HepG2 (cell line): ENCODE data around the gene TOLLIP. TPM values are rescaled to one million over a fixed set of nuclear protein-coding genes. Genes with fewer than 3 reads are reported as not detected.

Source experiments
- ATAC-seq: fragments of 200-7000 bp; cut with Tn5 transposase; 3 replicates; pipeline ENCODE4 v1.9.1; 2020; ENCODE audit warnings: mild to moderate bottlenecking, moderate library complexity
- BruUV-seq: library from RNA; stranded (reverse); fragments of 400-500 nt; replicated peaks from 2 replicates; lab custom pipeline; 2021; lab: Mats Ljungman, UMichigan
- CTCF ChIA-PET: fragments of 300-600 bp; formaldehyde crosslinking; extraction: SDS; loops from one replicate; lab custom pipeline; 2021; ENCODE audit warnings: low total read pairs, inconsistent platforms, low intra/inter-chr PET ratio; lab: Yijun Ruan, JAX
- POLR2A ChIA-PET: fragments of 350-600 bp; sonication (Branson Sonifier 250); formaldehyde crosslinking; loops from one replicate; lab custom pipeline; 2020; ENCODE audit warnings: antibody characterized with exemption, inconsistent platforms; lab: Yijun Ruan, JAX
- DNase-seq: peaks from one replicate; pipeline ENCODE4 v3.0.0-alpha.2; 2015; ENCODE audit warnings: low spot score
- FAIRE-seq: peaks from 3 replicates; lab custom pipeline; 2011; peaks lifted over from hg19 to GRCh38; lab: Jason Lieb, UNC
- H2AFZ ChIP-seq: one replicate; pipeline ENCODE4 v1.6.1; 2011; ENCODE audit warnings: low read length, inconsistent platforms
- H3K27ac ChIP-seq: fragments of 300-600 bp; 3 replicates; pipeline ENCODE4 v1.8.0; 2011; ENCODE audit warnings: mixed run types, mild to moderate bottlenecking, mixed read lengths, low read length, inconsistent platforms; ENCODE audit not compliant: insufficient read depth; ENCODE audit errors: extremely low read length
- H3K27me3 ChIP-seq, 2 experiments: fragments of 200-600 bp in 1 of 2; 2 replicates in 1 of 2; 3 replicates in 1 of 2; pipeline versions ENCODE4 v1.6.0 to v1.8.0; 2011; ENCODE audit warnings: low read length in 2 of 2, mild to moderate bottlenecking in 2 of 2, moderate library complexity in 2 of 2, inconsistent platforms in 1 of 2; ENCODE audit not compliant: insufficient read depth in 2 of 2, control insufficient read depth in 1 of 2
- H3K36me3 ChIP-seq, 2 experiments: fragments of 200-600 bp in 1 of 2; replicated peaks in 1 of 2; 2 replicates in 1 of 2; 3 replicates in 1 of 2; pipeline versions ENCODE4 v1.5.1 to v1.8.0; 2011; ENCODE audit warnings: low read length in 2 of 2, inconsistent platforms in 1 of 2; ENCODE audit not compliant: insufficient read depth in 2 of 2, control insufficient read depth in 1 of 2
- H3K4me1 ChIP-seq: 2 replicates; pipeline ENCODE4 v1.5.1; 2012; ENCODE audit warnings: low read length, inconsistent platforms; ENCODE audit not compliant: insufficient read depth
- H3K4me2 ChIP-seq: 2 replicates; pipeline ENCODE4 v1.6.0; 2011; ENCODE audit warnings: low read depth, low read length, inconsistent platforms
- H3K4me3 ChIP-seq, 3 experiments: fragments of 200-600 bp in 1 of 3; sonication (generic), shearing (Covaris generic) in 1 of 3; replicated peaks in 1 of 3; 2 replicates each; pipeline ENCODE4 v1.5.1; 2011 to 2016; ENCODE audit warnings: low read length in 3 of 3, inconsistent platforms in 2 of 3, low read depth in 2 of 3, mild to moderate bottlenecking in 2 of 3, control low read depth in 1 of 3, mixed read lengths in 1 of 3; ENCODE audit not compliant: insufficient read depth in 1 of 3
- H3K79me2 ChIP-seq: one replicate; pipeline ENCODE4 v1.6.1; 2011; ENCODE audit warnings: low read length, inconsistent platforms; ENCODE audit not compliant: insufficient read depth
- H3K9ac ChIP-seq: 2 replicates; pipeline ENCODE4 v1.6.0; 2011; ENCODE audit warnings: mild to moderate bottlenecking, low read depth, low read length, inconsistent platforms; ENCODE audit not compliant: insufficient read depth
- H3K9me3 ChIP-seq: 2 replicates; pipeline ENCODE4 v1.5.1; 2012; ENCODE audit warnings: mild to moderate bottlenecking, low read length
- H4K20me1 ChIP-seq: 2 replicates; pipeline ENCODE4 v1.6.0; 2011; ENCODE audit warnings: inconsistent platforms, mild to moderate bottlenecking, low read length, moderate library complexity; ENCODE audit not compliant: insufficient read depth
- RARA ChIP-seq: IDR thresholded peaks from 2 replicates; pipeline ENCODE4 v1.6.1; 2016; ENCODE audit warnings: missing genetic modification reagents, missing compliant biosample characterization
- RARG ChIP-seq: sonication (generic); formaldehyde crosslinking; IDR thresholded peaks from 2 replicates; pipeline ENCODE4 v1.4.0; 2020; ENCODE audit warnings: low read depth, mild to moderate bottlenecking, missing genetic modification reagents
- TCF12 ChIP-seq, 2 experiments: fragments of 450-650 bp in 1 of 2; sonication (generic) in 1 of 2; formaldehyde crosslinking in 1 of 2; IDR thresholded peaks; 2 replicates each; pipeline versions ENCODE4 v1.6.1 to v1.8.0; 2017 to 2022; ENCODE audit warnings: antibody characterized with exemption in 1 of 2, mild to moderate bottlenecking in 1 of 2, missing genetic modification reagents in 1 of 2, moderate library complexity in 1 of 2
- TMF1 ChIP-seq: sonication (generic); formaldehyde crosslinking; IDR thresholded peaks from 2 replicates; pipeline ENCODE4 v1.8.1; 2022; ENCODE audit warnings: low read depth, missing genetic modification reagents
- ZNF441 ChIP-seq: sonication (generic); formaldehyde crosslinking; IDR thresholded peaks from 2 replicates; pipeline ENCODE4 v1.7.0; 2021; ENCODE audit warnings: missing genetic modification reagents, borderline replicate concordance
- ZNF883 ChIP-seq: sonication (generic); formaldehyde crosslinking; IDR thresholded peaks from 2 replicates; pipeline ENCODE4 v1.5.1; 2020; ENCODE audit warnings: mild to moderate bottlenecking, missing genetic modification reagents; ENCODE audit errors: not compliant biosample characterization
- WGBS: methylation state at CpG from one replicate; pipeline ENCODE4 v1.1.6; 2017; ENCODE audit warnings: low lambda C conversion rate; 5-methylcytosine and 5-hydroxymethylcytosine counted together
- in situ Hi-C: cut with HindIII; loops from 2 replicates; pipeline ENCODE4 v1.10.0; 2017; ENCODE audit warnings: low pct_unique_long_range_greater_than_20kb; ENCODE audit not compliant: extremely low pct_ligation_motif_present
- intact Hi-C: fragments of 100-400 bp; cut with micrococcal nuclease; formaldehyde crosslinking; loops from one replicate; pipeline ENCODE4 v1.10.0; 2022; ENCODE audit not compliant: unreplicated experiment
- polyA plus RNA-seq, 8 experiments: library from polyadenylated mRNA; depleted of rRNA in 3 of 8; stranded (reverse) in 7 of 8; unstranded in 1 of 8; fragments of >200 nt; fragmentation: Illumina TruSeq in 4 of 8; extraction: Trizol in 4 of 8; gene quantifications; 2 replicates each; pipeline versions ENCODE4 v1.2.1 to v1.2.3, GENCODE V29; 2011 to 2016; ENCODE audit warnings: low read depth in 4 of 8, missing spikeins in 1 of 8, mixed read lengths in 1 of 8; ENCODE audit not compliant: insufficient read depth in 1 of 8
- total RNA-seq, 5 experiments: library from RNA; depleted of rRNA; stranded (reverse); fragments of >200 nt; fragmentation: Illumina TruSeq; extraction: Trizol; gene quantifications; 2 replicates each; pipeline ENCODE4 v1.2.3, GENCODE V29; 2016; ENCODE audit warnings: low read depth in 1 of 5
- TF ChIP-seq, protein P1 (sequence below): sonication (generic); formaldehyde crosslinking; IDR thresholded peaks from 2 replicates; pipeline ENCODE4 v1.4.0; 2020; ENCODE audit warnings: mild to moderate bottlenecking, missing genetic modification reagents, borderline replicate concordance
- TF ChIP-seq, protein P2 (sequence below): sonication (generic); formaldehyde crosslinking; IDR thresholded peaks from 2 replicates; pipeline ENCODE4 v1.8.0; 2022; ENCODE audit warnings: missing genetic modification reagents, low read depth, mild to moderate bottlenecking, borderline replicate concordance

TOLLIP gene
- total and polyA plus RNA-seq, 2 of the 13 experiments (the other 11 are each of a cell fraction or from before 2014, with no cell fraction given) = 25.9 to 47.5 TPM

DNA sequence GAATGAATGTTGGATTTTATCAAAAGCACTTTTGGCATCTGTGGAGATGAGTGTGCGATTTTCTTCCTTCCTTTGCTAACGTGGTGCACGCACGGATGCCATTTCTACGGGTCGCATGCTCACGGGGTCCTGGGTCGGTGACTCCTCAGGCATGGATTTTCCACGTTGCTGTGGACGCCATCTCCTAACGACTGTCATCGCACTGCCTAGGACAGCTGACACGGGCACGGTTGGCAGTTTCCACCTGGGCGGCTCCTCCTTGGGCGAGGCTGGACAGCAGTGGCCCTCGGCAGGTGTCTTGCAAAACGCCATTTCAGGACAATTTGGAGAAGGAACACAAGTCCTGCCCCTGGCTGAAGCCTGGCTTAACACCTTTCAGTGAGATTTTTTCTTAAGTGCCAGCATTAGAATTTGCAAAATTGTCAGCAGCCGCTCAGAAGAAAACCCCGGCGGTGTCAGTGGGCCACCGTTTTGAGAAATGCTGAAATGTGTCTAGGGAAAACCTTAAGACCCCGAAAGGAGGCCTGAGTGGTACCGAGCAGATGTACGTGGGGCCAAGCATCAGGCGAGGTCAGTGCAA is 34.7 kb upstream of the TOLLIP start:
- TF ChIP-seq RARG (no peak), ZNF441 (no peak), TCF12 (IDR thresholded peaks at IDR 0.05) (no peak), TCF12 (CRISPR knock-in tag; IDR thresholded peaks at IDR 0.05) (no peak), RARA (CRISPR knock-in tag) (no peak), TMF1 (CRISPR knock-in tag) (no peak), ZNF883 (CRISPR knock-in tag) (no peak)
- TF ChIP-seq, protein P1, sequence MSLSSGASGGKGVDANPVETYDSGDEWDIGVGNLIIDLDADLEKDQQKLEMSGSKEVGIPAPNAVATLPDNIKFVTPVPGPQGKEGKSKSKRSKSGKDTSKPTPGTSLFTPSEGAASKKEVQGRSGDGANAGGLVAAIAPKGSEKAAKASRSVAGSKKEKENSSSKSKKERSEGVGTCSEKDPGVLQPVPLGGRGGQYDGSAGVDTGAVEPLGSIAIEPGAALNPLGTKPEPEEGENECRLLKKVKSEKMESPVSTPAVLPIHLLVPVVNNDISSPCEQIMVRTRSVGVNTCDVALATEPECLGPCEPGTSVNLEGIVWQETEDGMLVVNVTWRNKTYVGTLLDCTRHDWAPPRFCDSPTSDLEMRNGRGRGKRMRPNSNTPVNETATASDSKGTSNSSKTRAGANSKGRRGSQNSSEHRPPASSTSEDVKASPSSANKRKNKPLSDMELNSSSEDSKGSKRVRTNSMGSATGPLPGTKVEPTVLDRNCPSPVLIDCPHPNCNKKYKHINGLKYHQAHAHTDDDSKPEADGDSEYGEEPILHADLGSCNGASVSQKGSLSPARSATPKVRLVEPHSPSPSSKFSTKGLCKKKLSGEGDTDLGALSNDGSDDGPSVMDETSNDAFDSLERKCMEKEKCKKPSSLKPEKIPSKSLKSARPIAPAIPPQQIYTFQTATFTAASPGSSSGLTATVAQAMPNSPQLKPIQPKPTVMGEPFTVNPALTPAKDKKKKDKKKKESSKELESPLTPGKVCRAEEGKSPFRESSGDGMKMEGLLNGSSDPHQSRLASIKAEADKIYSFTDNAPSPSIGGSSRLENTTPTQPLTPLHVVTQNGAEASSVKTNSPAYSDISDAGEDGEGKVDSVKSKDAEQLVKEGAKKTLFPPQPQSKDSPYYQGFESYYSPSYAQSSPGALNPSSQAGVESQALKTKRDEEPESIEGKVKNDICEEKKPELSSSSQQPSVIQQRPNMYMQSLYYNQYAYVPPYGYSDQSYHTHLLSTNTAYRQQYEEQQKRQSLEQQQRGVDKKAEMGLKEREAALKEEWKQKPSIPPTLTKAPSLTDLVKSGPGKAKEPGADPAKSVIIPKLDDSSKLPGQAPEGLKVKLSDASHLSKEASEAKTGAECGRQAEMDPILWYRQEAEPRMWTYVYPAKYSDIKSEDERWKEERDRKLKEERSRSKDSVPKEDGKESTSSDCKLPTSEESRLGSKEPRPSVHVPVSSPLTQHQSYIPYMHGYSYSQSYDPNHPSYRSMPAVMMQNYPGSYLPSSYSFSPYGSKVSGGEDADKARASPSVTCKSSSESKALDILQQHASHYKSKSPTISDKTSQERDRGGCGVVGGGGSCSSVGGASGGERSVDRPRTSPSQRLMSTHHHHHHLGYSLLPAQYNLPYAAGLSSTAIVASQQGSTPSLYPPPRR (CRISPR knock-in tag) = no peak
- TF ChIP-seq, protein P2, sequence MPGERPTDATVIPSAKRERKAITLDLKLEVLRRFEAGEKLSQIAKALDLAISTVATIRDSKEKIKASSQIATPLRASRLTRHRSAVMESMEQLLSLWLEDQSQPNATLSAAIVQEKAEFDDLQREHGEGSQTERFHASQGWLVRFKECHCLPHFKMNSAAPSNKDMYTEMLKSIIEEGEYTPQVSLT = no peak
- POLR2A ChIA-PET = no interaction called here

More for the DNA sequence above, 34.7 kb upstream of the TOLLIP start:
- Histone ChIP-seq H3K9ac (no peak overlapping the region), H2AFZ (no peak overlapping the region), H3K9me3 (no peaks in the 10 kb centered on the region), H3K4me2 (no peak overlapping the region), H3K27me3 (peaks cover 7 to 40% of the 10 kb centered on the region in 2 experiments), H3K27ac (no peak overlapping the region), H3K4me1 (no peaks in the 10 kb centered on the region), H4K20me1 (no peaks in the 10 kb centered on the region), H3K79me2 (no peaks in the 10 kb centered on the region), H3K4me3 (no peak overlapping the region), H3K36me3 (no peaks in the 10 kb centered on the region)
- 58% methylated on average over 22 of the region's 26 CpGs for WGBS
- FAIRE-seq (no peak), ATAC-seq (no peak), DNase-seq (no peak)
- intact Hi-C loops (no loop called here), in situ Hi-C loops (no loop called here)
- BruUV-seq = no TSS peak
- CTCF ChIA-PET = no interaction called here
